GM20431 (cell line): ENCODE results near the gene GPRASP1.
"Not testable (repeated sequence)": the region's sequence is repeated elsewhere in the genome, so short reads cannot be mapped to it uniquely, and the experiment has no call there.

Experiments
- in situ Hi-C: fragments of 300-500 bp; cut with MseI, MboI; formaldehyde crosslinking; loops from one replicate; pipeline ENCODE4 v1.15.0; 2020; ENCODE audit warnings: low sequenced_read_pairs; ENCODE audit not compliant: unreplicated experiment

GPRASP1 gene, protein sequence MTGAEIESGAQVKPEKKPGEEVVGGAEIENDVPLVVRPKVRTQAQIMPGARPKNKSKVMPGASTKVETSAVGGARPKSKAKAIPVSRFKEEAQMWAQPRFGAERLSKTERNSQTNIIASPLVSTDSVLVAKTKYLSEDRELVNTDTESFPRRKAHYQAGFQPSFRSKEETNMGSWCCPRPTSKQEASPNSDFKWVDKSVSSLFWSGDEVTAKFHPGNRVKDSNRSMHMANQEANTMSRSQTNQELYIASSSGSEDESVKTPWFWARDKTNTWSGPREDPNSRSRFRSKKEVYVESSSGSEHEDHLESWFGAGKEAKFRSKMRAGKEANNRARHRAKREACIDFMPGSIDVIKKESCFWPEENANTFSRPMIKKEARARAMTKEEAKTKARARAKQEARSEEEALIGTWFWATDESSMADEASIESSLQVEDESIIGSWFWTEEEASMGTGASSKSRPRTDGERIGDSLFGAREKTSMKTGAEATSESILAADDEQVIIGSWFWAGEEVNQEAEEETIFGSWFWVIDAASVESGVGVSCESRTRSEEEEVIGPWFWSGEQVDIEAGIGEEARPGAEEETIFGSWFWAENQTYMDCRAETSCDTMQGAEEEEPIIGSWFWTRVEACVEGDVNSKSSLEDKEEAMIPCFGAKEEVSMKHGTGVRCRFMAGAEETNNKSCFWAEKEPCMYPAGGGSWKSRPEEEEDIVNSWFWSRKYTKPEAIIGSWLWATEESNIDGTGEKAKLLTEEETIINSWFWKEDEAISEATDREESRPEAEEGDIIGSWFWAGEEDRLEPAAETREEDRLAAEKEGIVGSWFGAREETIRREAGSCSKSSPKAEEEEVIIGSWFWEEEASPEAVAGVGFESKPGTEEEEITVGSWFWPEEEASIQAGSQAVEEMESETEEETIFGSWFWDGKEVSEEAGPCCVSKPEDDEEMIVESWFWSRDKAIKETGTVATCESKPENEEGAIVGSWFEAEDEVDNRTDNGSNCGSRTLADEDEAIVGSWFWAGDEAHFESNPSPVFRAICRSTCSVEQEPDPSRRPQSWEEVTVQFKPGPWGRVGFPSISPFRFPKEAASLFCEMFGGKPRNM (N-terminal part only)

GRCh38 chrX:102651242-102652011 lies at the start of gene GPRASP1:
GPRASP1 (plus strand) TSS chrX:102651483; CDS start chrX:102653914, 2,431 bp downstream.
- in situ Hi-C loops = no loop called here

DNA sequence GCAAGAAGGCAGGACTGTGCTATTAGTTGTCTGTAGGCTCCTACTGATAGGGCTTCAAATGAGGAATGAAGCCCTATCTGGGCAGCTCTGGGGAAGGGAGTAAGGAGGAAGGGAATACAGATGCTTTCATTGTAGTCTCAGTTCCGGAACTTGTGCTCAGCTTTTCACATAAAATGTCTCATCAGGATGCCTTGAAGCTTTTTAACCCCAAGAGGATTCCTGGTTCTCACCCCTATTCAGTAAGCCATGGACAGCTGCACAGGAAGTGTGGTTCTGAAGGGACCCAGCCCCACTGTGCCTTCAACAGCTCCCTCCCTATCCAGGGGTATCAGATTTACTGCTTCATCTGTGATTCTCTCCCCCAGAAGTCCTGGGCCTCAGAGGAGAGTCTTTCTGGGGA lies 47.0 kb upstream of the GPRASP1 start:
- in situ Hi-C loops = no loop called here

DNA sequence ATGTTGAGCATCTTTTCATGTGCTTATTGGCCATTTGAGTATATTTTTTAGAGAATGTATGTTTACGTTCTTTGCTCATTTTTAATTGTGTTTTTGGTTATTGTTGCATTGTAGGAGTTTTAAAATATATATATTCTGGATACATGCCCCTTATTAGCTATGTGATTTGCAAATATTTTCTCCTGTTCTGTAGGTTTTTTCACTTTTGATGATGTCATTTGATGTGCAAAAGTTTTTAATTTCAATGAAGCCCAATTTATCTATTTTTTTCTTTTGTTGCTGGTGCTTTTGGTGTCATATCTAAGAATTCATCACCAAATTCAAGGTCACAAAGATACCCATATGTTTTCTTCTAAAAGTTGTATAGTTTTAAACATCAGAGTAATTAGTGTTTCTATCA lies 45.2 kb upstream of the GPRASP1 start:
- in situ Hi-C loops = no loop called here

- in situ Hi-C loops = no loop called here
Measured at GRCh38 chrX:102610905-102611304, 40.4 kb upstream of the GPRASP1 start.

DNA sequence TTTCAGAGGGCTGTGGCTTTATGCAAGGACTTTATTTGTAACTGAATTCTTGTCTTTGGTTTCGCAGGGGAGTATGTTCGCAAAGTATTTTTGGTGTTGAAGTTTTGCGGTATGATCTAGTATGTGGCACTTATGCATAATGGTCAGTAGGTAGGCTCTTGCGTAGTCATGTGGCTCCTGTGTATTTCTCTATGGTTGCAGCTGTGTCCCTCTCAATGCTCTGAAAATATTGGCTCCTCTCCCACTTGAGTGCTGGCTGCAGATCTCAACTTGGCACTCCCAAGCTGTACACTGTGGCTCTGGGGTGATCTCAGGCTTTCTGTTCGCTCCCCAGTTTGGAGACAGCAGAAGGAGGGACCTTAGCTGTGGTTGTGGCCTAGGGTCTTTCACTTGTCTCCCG lies 27.2 kb upstream of the GPRASP1 start:
- in situ Hi-C loops = no loop called here

DNA sequence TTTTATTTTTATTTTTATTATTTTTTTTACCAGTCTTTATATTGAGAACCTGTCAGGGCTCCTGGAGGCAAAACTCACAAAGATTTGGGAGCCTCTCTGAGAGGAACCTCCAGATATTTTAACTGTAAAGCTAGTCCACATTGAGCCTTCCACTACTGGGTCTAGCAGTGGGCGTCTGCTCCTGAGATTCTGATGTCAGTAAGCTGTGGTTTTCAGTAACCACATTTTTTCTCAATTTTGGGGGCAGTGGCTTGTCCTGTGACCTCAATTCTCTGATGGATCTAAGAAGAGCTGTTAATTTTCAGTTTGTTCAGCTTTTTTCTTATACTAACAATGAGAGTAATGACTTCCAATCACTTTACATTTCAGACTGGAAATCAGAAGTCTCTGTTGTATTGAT lies 23.6 kb upstream of the GPRASP1 start:
- in situ Hi-C loops = no loop called here

- in situ Hi-C loops = no loop called here
Measured at GRCh38 chrX:102637561-102637960, 13.7 kb upstream of the GPRASP1 start.

GRCh38 chrX:102650903-102651241 lies 411 bp upstream of the GPRASP1 start:
- in situ Hi-C loops = no loop called here

DNA sequence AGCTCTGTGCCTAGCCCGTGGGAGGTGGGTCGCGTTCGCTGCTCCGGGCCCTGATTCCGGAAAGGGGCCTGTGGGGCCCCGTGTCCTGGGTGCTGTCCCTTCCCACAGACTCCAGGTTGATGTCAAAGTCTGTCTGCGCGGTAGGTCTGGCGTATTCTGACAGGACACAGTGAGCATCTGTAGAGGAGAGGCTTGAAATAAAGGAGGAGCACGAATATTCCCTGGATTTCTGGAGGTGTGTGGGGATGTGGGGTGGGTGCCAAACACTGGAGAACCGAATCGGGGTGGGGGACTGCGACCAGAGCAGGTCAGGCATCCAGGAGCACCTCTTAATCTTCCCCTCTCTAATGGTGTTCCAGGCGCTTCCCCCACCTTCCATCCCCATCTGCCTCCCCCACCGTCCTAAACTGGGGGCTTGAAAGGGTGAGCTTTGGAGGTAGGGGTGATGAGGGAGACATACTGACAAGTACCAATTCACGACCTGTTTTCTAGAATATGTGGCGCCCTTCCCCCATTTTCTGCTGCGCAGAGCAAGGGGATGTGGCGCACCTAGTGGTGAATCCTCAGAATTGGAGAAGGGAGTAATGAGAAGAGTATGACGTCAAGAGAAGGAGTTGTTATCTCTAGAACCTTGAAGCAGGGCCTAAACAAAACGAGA lies 877 bp downstream of the GPRASP1 start:
- in situ Hi-C loops = no loop called here

GRCh38 chrX:102654696-102655095 lies 3.4 kb downstream of the GPRASP1 start:
- in situ Hi-C loops = no loop called here

- in situ Hi-C loops = no loop called here
Measured at GRCh38 chrX:102658556-102658955, 7.3 kb downstream of the GPRASP1 start.

- in situ Hi-C loops = no loop called here
Measured at GRCh38 chrX:102659790-102660757, 8.8 kb downstream of the GPRASP1 start.

DNA sequence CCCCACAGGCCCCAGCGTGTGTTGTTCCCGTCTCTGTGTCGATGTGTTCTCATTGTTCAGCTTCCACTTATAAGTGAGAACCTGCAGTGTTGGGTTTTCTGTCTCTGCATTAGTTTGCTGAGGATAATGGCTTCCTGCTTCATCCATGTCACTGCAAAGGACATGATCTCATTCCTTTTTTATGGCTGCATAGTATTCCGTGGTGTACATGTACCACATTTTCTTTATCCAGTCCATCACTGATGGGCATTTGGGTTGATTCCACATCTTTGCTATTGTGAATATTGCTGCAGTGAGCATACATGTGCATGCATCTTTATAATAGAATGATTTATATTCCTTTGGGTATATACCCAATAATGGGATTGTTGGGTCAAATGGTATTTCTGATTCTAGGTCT lies 12.5 kb downstream of the GPRASP1 start:
- in situ Hi-C loops = not testable (repeated sequence)

DNA sequence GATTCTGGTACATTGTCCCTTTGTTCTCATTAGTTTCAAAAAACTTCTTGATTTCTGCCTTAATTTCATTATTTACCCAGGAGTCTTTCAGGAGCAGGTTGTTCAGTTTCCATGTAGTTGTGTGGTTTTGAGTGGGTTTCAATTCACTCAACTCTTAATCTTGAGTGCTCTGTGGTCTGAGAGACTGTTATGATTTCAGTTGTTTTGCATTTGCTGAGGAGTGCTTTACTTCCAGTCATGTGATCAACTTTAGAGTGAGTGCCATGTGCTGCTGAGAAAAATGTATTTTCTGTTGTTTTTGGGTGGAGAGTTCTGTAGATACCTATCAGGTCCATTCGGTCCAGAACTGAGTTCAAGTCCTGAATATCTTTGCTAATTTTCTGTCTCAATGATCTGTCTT lies 15.8 kb downstream of the GPRASP1 start:
- in situ Hi-C loops = not testable (repeated sequence)

DNA sequence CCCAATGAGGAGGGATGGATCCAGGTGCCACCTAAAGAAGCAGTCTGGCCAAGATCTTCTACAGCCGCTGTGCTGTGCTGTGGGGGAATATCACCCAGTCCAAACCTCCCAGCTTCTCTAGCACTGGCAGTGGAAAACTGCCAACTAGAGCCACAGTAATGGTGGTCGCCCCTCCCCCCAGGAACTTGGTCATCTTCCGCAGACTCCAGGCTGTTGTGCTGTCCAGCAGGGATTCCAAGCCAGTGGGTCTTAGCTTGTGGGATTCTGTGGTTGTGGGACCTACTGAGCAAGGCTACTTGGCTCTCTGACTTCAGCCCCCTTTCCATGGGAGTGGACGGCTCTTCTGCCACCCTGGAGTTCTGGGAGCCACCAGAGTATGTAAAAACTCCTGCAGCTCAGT lies 18.2 kb downstream of the GPRASP1 start:
- in situ Hi-C loops = no loop called here

GRCh38 chrX:102672856-102673255 lies 21.6 kb downstream of the GPRASP1 start:
- in situ Hi-C loops = no loop called here

DNA sequence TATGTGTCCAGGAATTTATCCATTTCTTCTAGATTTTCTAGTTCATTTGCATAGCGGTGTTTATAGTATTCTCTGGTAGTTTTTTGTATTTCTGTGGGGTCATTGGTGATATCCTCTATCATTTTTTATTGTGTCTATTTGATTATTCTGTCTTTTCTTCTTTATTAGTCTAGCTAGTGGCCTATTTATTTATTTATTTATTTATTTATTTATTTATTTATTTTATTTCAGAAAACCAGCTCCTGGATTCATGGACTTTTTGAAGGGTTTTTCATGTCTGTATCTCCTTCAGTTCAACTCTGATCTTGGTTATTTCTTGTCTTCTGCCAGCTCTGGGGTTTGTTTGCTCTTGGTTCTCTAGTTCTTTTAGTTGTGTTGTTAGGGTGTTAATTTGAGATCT lies 26.2 kb downstream of the GPRASP1 start:
- in situ Hi-C loops = not testable (repeated sequence)

DNA sequence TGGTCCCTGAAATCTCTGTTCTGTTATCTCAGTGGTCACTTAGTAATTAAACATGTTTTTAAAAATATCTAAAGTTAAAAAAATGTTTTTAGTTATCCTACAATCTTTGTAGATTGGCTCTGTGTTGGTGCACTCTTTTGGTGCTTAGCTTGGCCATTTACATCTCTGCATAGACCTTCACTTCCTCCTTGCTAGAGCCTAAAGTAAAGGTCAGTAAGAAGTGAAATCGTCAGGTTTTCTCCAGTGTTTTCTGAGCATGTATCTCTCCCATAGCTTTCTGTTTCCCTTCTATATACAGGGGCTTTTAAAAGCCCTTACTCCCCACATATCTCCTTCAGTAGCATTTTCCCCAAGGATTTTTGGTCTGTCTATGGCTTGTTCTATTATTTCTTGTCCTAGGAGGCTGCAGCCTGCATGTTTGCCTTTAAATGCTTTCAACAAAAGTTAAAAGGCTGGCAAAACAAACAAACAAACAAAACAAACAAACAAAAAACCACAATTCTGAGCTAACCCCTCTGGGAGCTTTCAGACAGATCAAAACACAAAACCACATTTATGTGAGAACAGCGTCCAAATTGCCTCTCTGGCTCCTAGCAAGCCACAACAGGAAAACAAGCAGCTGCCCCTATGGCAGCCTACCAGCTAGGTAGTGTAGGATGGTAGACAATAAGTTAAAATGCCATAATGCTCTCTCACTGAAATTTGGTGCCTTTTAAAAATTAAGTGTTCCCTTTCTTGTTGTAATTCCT lies 33.7 kb downstream of the GPRASP1 start:
- in situ Hi-C loops = no loop called here
